GM12878 (cell line): Measurements from ENCODE around the gene NEK7. TPM values are rescaled to one million over a fixed set of nuclear protein-coding genes. Genes with fewer than 3 reads are reported as not detected.

Source experiments
- ATAC-seq: fragments of 200-7000 bp; cut with Tn5 transposase; 3 replicates; pipeline ENCODE4 v1.9.1; 2020; ENCODE audit warnings: mild to moderate bottlenecking, moderate library complexity
- BruUV-seq: library from RNA; stranded (reverse); fragments of 400-500 nt; replicated peaks from 2 replicates; lab custom pipeline; 2021; lab: Mats Ljungman, UMichigan
- CTCF ChIA-PET: fragments of 300-600 bp; sonication (Branson Sonifier 250); formaldehyde crosslinking; extraction: SDS; loops from one replicate; lab custom pipeline; 2021; ENCODE audit warnings: inconsistent platforms; lab: Yijun Ruan, JAX
- POLR2A ChIA-PET: fragments of 350-600 bp; formaldehyde crosslinking; extraction: SDS; loops from one replicate; lab custom pipeline; 2021; ENCODE audit warnings: inconsistent platforms; lab: Charles Lee
- RAD21 ChIA-PET: fragments of 300-600 bp; sonication (Branson Sonifier 250); formaldehyde crosslinking; loops from one replicate; lab custom pipeline; 2023; ENCODE audit warnings: antibody characterized with exemption; ENCODE audit not compliant: unreplicated experiment; lab: Charles Lee
- SMC1A ChIA-PET: fragments of 300-600 bp; sonication (Branson Sonifier 250); formaldehyde crosslinking; loops from one replicate; lab custom pipeline; 2023; ENCODE audit not compliant: unreplicated experiment, uncharacterized antibody; lab: Charles Lee
- DNase-seq: peaks from one replicate; pipeline ENCODE4 v3.0.0-alpha.2; 2011; ENCODE audit warnings: low read depth, low spot score
- FAIRE-seq: peaks from 3 replicates; lab custom pipeline; 2011; peaks lifted over from hg19 to GRCh38; lab: Jason Lieb, UNC
- H2AFZ ChIP-seq: 2 replicates; pipeline ENCODE4 v1.6.0; 2011; ENCODE audit warnings: low read depth, low read length, control low read depth; ENCODE audit not compliant: control insufficient read depth
- H3K27ac ChIP-seq: 2 replicates; pipeline ENCODE4 v1.5.1; 2011; ENCODE audit warnings: control low read depth; ENCODE audit not compliant: control insufficient read depth, insufficient read depth
- H3K27me3 ChIP-seq, 2 experiments: replicated peaks in 1 of 2; 2 replicates each; pipeline versions ENCODE4 v1.6.0 to v1.6.1; 2011; ENCODE audit warnings: low read length in 1 of 2; ENCODE audit not compliant: control insufficient read depth in 2 of 2, insufficient read depth in 2 of 2
- H3K36me3 ChIP-seq, 2 experiments: 2 replicates each; pipeline ENCODE4 v1.5.1; 2011; ENCODE audit warnings: low read length in 1 of 2; ENCODE audit not compliant: control insufficient read depth in 2 of 2, insufficient read depth in 2 of 2
- H3K4me1 ChIP-seq: 2 replicates; pipeline ENCODE4 v1.6.1; 2011; ENCODE audit warnings: mild to moderate bottlenecking, low read length, moderate library complexity, mixed read lengths; ENCODE audit not compliant: control insufficient read depth, insufficient read depth
- H3K4me2 ChIP-seq: 2 replicates; pipeline ENCODE4 v1.6.0; 2011; ENCODE audit warnings: control low read depth; ENCODE audit not compliant: control insufficient read depth, insufficient read depth
- H3K4me3 ChIP-seq: fragments of 200-600 bp; sonication (generic); 2 replicates; pipeline ENCODE4 v1.5.1; 2016
- H3K79me2 ChIP-seq: 2 replicates; pipeline ENCODE4 v1.6.0; 2011; ENCODE audit warnings: low read length; ENCODE audit not compliant: control insufficient read depth, insufficient read depth
- H3K9ac ChIP-seq: 2 replicates; pipeline ENCODE4 v1.8.0; 2011; ENCODE audit warnings: low read length, control low read depth, mixed read lengths; ENCODE audit not compliant: control insufficient read depth, insufficient read depth
- H3K9me3 ChIP-seq: replicated peaks from 3 replicates; pipeline ENCODE4 v1.5.1; 2011; ENCODE audit warnings: mild to moderate bottlenecking, low read length; ENCODE audit not compliant: control insufficient read depth, insufficient read depth
- H4K20me1 ChIP-seq: 2 replicates; pipeline ENCODE4 v1.6.0; 2011; ENCODE audit not compliant: control insufficient read depth, insufficient read depth
- FOXM1 ChIP-seq: IDR thresholded peaks from 2 replicates; pipeline ENCODE4 v1.6.1; 2012; ENCODE audit warnings: low read depth, mild to moderate bottlenecking, inconsistent platforms, low read length, moderate library complexity
- KLF5 ChIP-seq: fragments of 450-650 bp; IDR thresholded peaks from 2 replicates; pipeline ENCODE4 v1.6.1; 2014; ENCODE audit warnings: mild to moderate bottlenecking; ENCODE audit not compliant: partially characterized antibody
- SREBF1 ChIP-seq: IDR thresholded peaks from 2 replicates; pipeline ENCODE4 v1.6.1; 2012; ENCODE audit warnings: mild to moderate bottlenecking, low read length
- ZNF24 ChIP-seq: fragments of 450-650 bp; IDR thresholded peaks from 2 replicates; pipeline ENCODE4 v1.6.1; 2017; ENCODE audit warnings: antibody characterized with exemption, mild to moderate bottlenecking
- WGBS: methylation state at CpG from one replicate; pipeline ENCODE4 v1.1.6; 2016; ENCODE audit warnings: low lambda C conversion rate; ENCODE audit not compliant: insufficient replicate concordance, insufficient coverage; ENCODE audit errors: missing lambda C conversion rate; 5-methylcytosine and 5-hydroxymethylcytosine counted together
- in situ Hi-C: fragments of 300-500 bp; cut with MboI; formaldehyde crosslinking; loops from 9 replicates; pipeline ENCODE4 v1.14.3; 2018; ENCODE audit warnings: mixed read lengths
- intact Hi-C: fragments of 100-400 bp; cut with micrococcal nuclease; formaldehyde crosslinking; loops from one replicate; pipeline ENCODE4 v1.14.2; 2022; ENCODE audit not compliant: unreplicated experiment
- polyA plus RNA-seq, 11 experiments: library from polyadenylated mRNA; depleted of rRNA in 4 of 11; unstranded in 6 of 11; stranded (reverse) in 5 of 11; fragments of >200 nt; fragmentation: Nextera tagmentation in 4 of 11; fragmentation: Illumina TruSeq in 1 of 11; extraction: Ambion mirVana in 4 of 11; extraction: Trizol in 1 of 11; gene quantifications; 1 replicate in 1 of 11; 2 replicates in 10 of 11; pipeline versions ENCODE4 v1.2.1 to v1.2.3, GENCODE V29; 2011 to 2016; ENCODE audit warnings: inconsistent platforms in 2 of 11, missing spikeins in 2 of 11, low read depth in 1 of 11
- total RNA-seq, 4 experiments: library from RNA; depleted of rRNA in 3 of 4; stranded (reverse); fragments of >200 nt in 3 of 4; fragmentation: Illumina TruSeq in 1 of 4; extraction: Trizol in 1 of 4; gene quantifications; 2 replicates each; pipeline versions ENCODE4 v1.2.1 to v1.2.3, GENCODE V29; 2013 to 2021

The NEK7 gene
- total and polyA plus RNA-seq, 10 of the 15 experiments (the other 5 are each of a cell fraction or from before 2014, with no cell fraction given), result 9.4 to 77.7 (median 24.0) TPM

GRCh38 chr1:198269646-198269940, 112.8 kb downstream of the NEK7 start:
- Histone ChIP-seq H3K9ac (no peak overlapping the region), H3K27ac (no peak overlapping the region), H3K4me3 (no peak overlapping the region), H3K36me3 (peaks cover 0 to 3% of the 10 kb centered on the region in 2 experiments; a peak in 2 of 4 replicates), H3K4me2 (no peak overlapping the region), H3K27me3 (no peaks in the 10 kb centered on the region), H2AFZ (no peak overlapping the region), H3K4me1 (no peaks in the 10 kb centered on the region), H4K20me1 (no peaks in the 10 kb centered on the region), H3K79me2 (no peaks in the 10 kb centered on the region), H3K9me3 (no peaks in the 10 kb centered on the region)
- no TSS peak for BruUV-seq
- TF ChIP-seq FOXM1 (no peak), KLF5 (no peak), SREBF1 (no peak)
- intact Hi-C loops (no loop called here), in situ Hi-C loops (no loop called here)
- FAIRE-seq (no peak), DNase-seq (no peak), ATAC-seq (no peak)
- ChIA-PET SMC1A (no interaction called here), CTCF (no interaction called here), RAD21 (no interaction called here), POLR2A (no interaction called here)
- WGBS, result 0% methylated on average over 1 of the region's 1 CpG

- ChIA-PET POLR2A (no interaction called here), SMC1A (no interaction called here), RAD21 (interaction anchor here (0.9 kb wide), 1 partner anchor 416 kb away, joined by 3 read pairs; no protein-coding TSS in a partner anchor), CTCF (no interaction called here)
- FAIRE-seq (no peak), DNase-seq (no peak), ATAC-seq (no peak)
- no peak overlapping the region for H3K4me2 ChIP-seq
- no peak for TF ChIP-seq ZNF24
- no peak overlapping the region for H2AFZ ChIP-seq
- 41% methylated on average over 1 of the region's 1 CpG for WGBS
- no peaks in the 10 kb centered on the region for H3K79me2 ChIP-seq
- no peaks in the 10 kb centered on the region for H4K20me1 ChIP-seq
- no peak overlapping the region for H3K4me3 ChIP-seq
- intact Hi-C loops (no loop called here), in situ Hi-C loops (no loop called here)
- H3K4me1 ChIP-seq, result no peaks in the 10 kb centered on the region
- H3K9me3 ChIP-seq, result no peaks in the 10 kb centered on the region
- no TSS peak for BruUV-seq
- H3K27me3 ChIP-seq, result no peaks in the 10 kb centered on the region
- H3K27ac ChIP-seq, result no peak overlapping the region
- H3K9ac ChIP-seq, result no peak overlapping the region
- H3K36me3 ChIP-seq, result peaks cover 0 to 3% of the 10 kb centered on the region in 2 experiments; a peak in 2 of 4 replicates
Measured at GRCh38 chr1:198270273-198270828, 113.6 kb downstream of the NEK7 start.
